ENCODE results near the gene AFAP1L2. TPM values are rescaled to one million over a fixed set of nuclear protein-coding genes. Genes with fewer than 3 reads are reported as not detected.
A peak's percentile ranks its signal among the peaks of the same experiment; 100 is the strongest.
"Not testable (repeated sequence)": the region's sequence is repeated elsewhere in the genome, so short reads cannot be mapped to it uniquely, and the experiment has no call there.

Gene AFAP1L2
- total RNA-seq, 1 experiment from 2014 or later, result 1.2 TPM

GRCh38 chr10:114340816-114341215, 63.5 kb downstream of the AFAP1L2 start:
- DNase-seq (ENCODE audit: low read depth), result no peak

GRCh38 chr10:114337510-114338462, 66.5 kb downstream of the AFAP1L2 start:
- peak; percentile 68 for DNase-seq (ENCODE audit: low read depth)

GRCh38 chr10:114336823-114337509, 67.3 kb downstream of the AFAP1L2 start:
- DNase-seq (ENCODE audit: low read depth), result no peak

- DNase-seq (ENCODE audit: low read depth), result no peak
These were observed 68.7 kb downstream of the AFAP1L2 start for GRCh38 chr10:114335614-114336013.

GRCh38 chr10:114334301-114334700, 70.0 kb downstream of the AFAP1L2 start:
- DNase-seq (ENCODE audit: low read depth), result no peak

GRCh38 chr10:114333441-114333840, 70.9 kb downstream of the AFAP1L2 start:
- not testable (repeated sequence) for DNase-seq (ENCODE audit: low read depth)

GRCh38 chr10:114332301-114333192, 71.8 kb downstream of the AFAP1L2 start:
- no peak for DNase-seq (ENCODE audit: low read depth)

GRCh38 chr10:114329634-114330365, 74.5 kb downstream of the AFAP1L2 start:
- no peak for DNase-seq (ENCODE audit: low read depth)

- DNase-seq (ENCODE audit: low read depth), result no peak
These were observed 75.4 kb downstream of the AFAP1L2 start for GRCh38 chr10:114328874-114329273.

- no peak for DNase-seq (ENCODE audit: low read depth)
These were observed 75.9 kb downstream of the AFAP1L2 start for GRCh38 chr10:114328441-114328812.

GRCh38 chr10:114327537-114328440, 76.5 kb downstream of the AFAP1L2 start:
- DNase-seq (ENCODE audit: low read depth), result no peak

GRCh38 chr10:114326795-114327194, 77.5 kb downstream of the AFAP1L2 start:
- no peak for DNase-seq (ENCODE audit: low read depth)

GRCh38 chr10:114323023-114323422, 81.3 kb downstream of the AFAP1L2 start:
- no peak for DNase-seq (ENCODE audit: low read depth)

- DNase-seq (ENCODE audit: low read depth), result no peak
These were observed 82.0 kb downstream of the AFAP1L2 start for GRCh38 chr10:114322344-114322743.

GRCh38 chr10:114320249-114321116, 83.8 kb downstream of the AFAP1L2 start:
- DNase-seq (ENCODE audit: low read depth), result peak; percentile 92

GRCh38 chr10:114319406-114320248, 84.7 kb downstream of the AFAP1L2 start:
- DNase-seq (ENCODE audit: low read depth), result no peak

- no peak for DNase-seq (ENCODE audit: low read depth)
These were observed 87.6 kb downstream of the AFAP1L2 start for GRCh38 chr10:114316744-114317143.
